Erythroblast (primary cell): ENCODE results near the gene CADM4.

Source experiments
- GATA1 ChIP-seq: IDR thresholded peaks from 2 replicates; pipeline ENCODE4 v1.6.1; 2011; ENCODE audit warnings: low read depth, mild to moderate bottlenecking, control low read depth, low read length, moderate library complexity
- POLR2A ChIP-seq: IDR thresholded peaks from 2 replicates; pipeline ENCODE4 v1.6.1; 2011; ENCODE audit warnings: mild to moderate bottlenecking, low read length

- no peak for TF ChIP-seq POLR2A
- TF ChIP-seq GATA1: no peak
Measured at GRCh38 chr19:43578787-43579186, 60.9 kb downstream of the CADM4 start.
